WTC11 (cell line): ENCODE data around the gene TLNRD1. TPM values are rescaled to one million over a fixed set of nuclear protein-coding genes. Genes with fewer than 3 reads are reported as not detected.

ENCODE experiments used
- ATAC-seq: fragments of 200-7000 bp; cut with Tn5 transposase; 2 replicates; pipeline ENCODE4 v1.10.0; 2021; ENCODE audit warnings: mild to moderate bottlenecking, moderate library complexity
- CTCF ChIA-PET: fragments of 300-600 bp; sonication (Branson Sonifier 250); formaldehyde crosslinking; loops from one replicate; lab custom pipeline; 2021; ENCODE audit warnings: antibody characterized with exemption; lab: Charles Lee
- POLR2A ChIA-PET: fragments of 350-600 bp; sonication (Branson Sonifier 250); formaldehyde crosslinking; loops from one replicate; lab custom pipeline; 2021; ENCODE audit warnings: antibody characterized with exemption; lab: Charles Lee
- DNase-seq: peaks from one replicate; pipeline ENCODE4 v3.0.0; 2021; ENCODE audit warnings: low spot score
- H3K27ac Mint-ChIP-seq: 2 replicates; pipeline ENCODE4 v1.8.0; 2021; ENCODE audit warnings: mixed read lengths
- H3K27me3 Mint-ChIP-seq: 2 replicates; pipeline ENCODE4 v1.8.0; 2021; ENCODE audit warnings: low read depth, mild to moderate bottlenecking, moderate library complexity, mixed read lengths
- H3K36me3 Mint-ChIP-seq: 2 replicates; pipeline ENCODE4 v1.8.0; 2021; ENCODE audit warnings: mixed read lengths
- H3K4me1 Mint-ChIP-seq: 2 replicates; pipeline ENCODE4 v1.8.0; 2022; ENCODE audit warnings: mixed read lengths
- H3K4me3 Mint-ChIP-seq: 2 replicates; pipeline ENCODE4 v1.8.0; 2021; ENCODE audit warnings: mild to moderate bottlenecking, moderate library complexity, mixed read lengths
- H3K9me3 Mint-ChIP-seq: 2 replicates; pipeline ENCODE4 v1.8.0; 2021; ENCODE audit warnings: mixed read lengths
- ATF2 ChIP-seq: sonication (generic); formaldehyde crosslinking; IDR thresholded peaks from 2 replicates; pipeline ENCODE4 v1.8.1; 2022; ENCODE audit warnings: low read depth, missing genetic modification reagents, borderline replicate concordance
- CDX4 ChIP-seq: fragments of 250-450 bp; sonication (Bioruptor Pico); IDR thresholded peaks from 2 replicates; pipeline ENCODE4 v1.9.0; 2021; ENCODE audit warnings: moderate library complexity, mild to moderate bottlenecking, inconsistent platforms, borderline replicate concordance
- ELF4 ChIP-seq: sonication (generic); formaldehyde crosslinking; IDR thresholded peaks from 2 replicates; pipeline ENCODE4 v1.8.1; 2022; ENCODE audit warnings: low read depth, mild to moderate bottlenecking, moderate library complexity, missing genetic modification reagents
- EMX1 ChIP-seq: fragments of 250-450 bp; sonication (Bioruptor Pico); IDR thresholded peaks from 2 replicates; pipeline ENCODE4 v1.8.0; 2021; ENCODE audit warnings: mild to moderate bottlenecking
- ESRRA ChIP-seq: sonication (generic); formaldehyde crosslinking; IDR thresholded peaks from 2 replicates; pipeline ENCODE4 v1.8.1; 2022; ENCODE audit warnings: mild to moderate bottlenecking, missing genetic modification reagents, borderline replicate concordance
- GABPB1 ChIP-seq: sonication (generic); formaldehyde crosslinking; IDR thresholded peaks from 2 replicates; pipeline ENCODE4 v1.8.1; 2023; ENCODE audit warnings: mild to moderate bottlenecking, missing genetic modification reagents
- GTF2I ChIP-seq: fragments of 250-450 bp; sonication (Bioruptor Pico); conservative IDR thresholded peaks from 2 replicates; pipeline ENCODE4 v1.4.0; 2021; ENCODE audit warnings: mild to moderate bottlenecking
- IRF1 ChIP-seq: sonication (generic); formaldehyde crosslinking; IDR thresholded peaks from 2 replicates; pipeline ENCODE4 v1.8.0; 2023; ENCODE audit warnings: missing genetic modification reagents
- JUN ChIP-seq: sonication (generic); formaldehyde crosslinking; IDR thresholded peaks from 2 replicates; pipeline ENCODE4 v1.8.0; 2023; ENCODE audit warnings: mild to moderate bottlenecking, missing genetic modification reagents
- MXD4 ChIP-seq: fragments of 250-450 bp; sonication (Bioruptor Pico); IDR thresholded peaks from 2 replicates; pipeline ENCODE4 v1.8.0; 2021; ENCODE audit warnings: mild to moderate bottlenecking, moderate library complexity, borderline replicate concordance
- NR1H2 ChIP-seq: sonication (generic); formaldehyde crosslinking; IDR thresholded peaks from 2 replicates; pipeline ENCODE4 v1.9.0; 2021; ENCODE audit warnings: mild to moderate bottlenecking, moderate library complexity, missing genetic modification reagents
- NR2C2 ChIP-seq: sonication (generic); formaldehyde crosslinking; IDR thresholded peaks from 2 replicates; pipeline ENCODE4 v1.8.0; 2022; ENCODE audit warnings: mild to moderate bottlenecking, missing genetic modification reagents
- TCF7 ChIP-seq: sonication (generic); formaldehyde crosslinking; IDR thresholded peaks from 2 replicates; pipeline ENCODE4 v1.8.0; 2022; ENCODE audit warnings: mild to moderate bottlenecking, low read depth, missing genetic modification reagents, moderate library complexity
- TEAD4 ChIP-seq: sonication (generic); formaldehyde crosslinking; IDR thresholded peaks from 2 replicates; pipeline ENCODE4 v1.8.0; 2022; ENCODE audit warnings: mild to moderate bottlenecking, missing genetic modification reagents
- ZNF416 ChIP-seq: fragments of 250-450 bp; sonication (Bioruptor Pico); IDR thresholded peaks from 2 replicates; pipeline ENCODE4 v1.9.0; 2021; ENCODE audit warnings: mild to moderate bottlenecking, inconsistent platforms
- ZNF425 ChIP-seq: fragments of 250-450 bp; sonication (Bioruptor Pico); conservative IDR thresholded peaks from 2 replicates; pipeline ENCODE4 v1.9.0; 2021; ENCODE audit warnings: mild to moderate bottlenecking
- ZNF671 ChIP-seq: fragments of 250-450 bp; sonication (Bioruptor Pico); IDR thresholded peaks from 2 replicates; pipeline ENCODE4 v1.8.0; 2021; ENCODE audit warnings: mild to moderate bottlenecking
- total RNA-seq: library from RNA; stranded (reverse); gene quantifications from 3 replicates; pipeline ENCODE4 v1.2.3, GENCODE V29; 2021
- TF ChIP-seq, protein P1 (sequence below): sonication (generic); formaldehyde crosslinking; IDR thresholded peaks from 2 replicates; pipeline ENCODE4 v1.8.1; 2023; ENCODE audit warnings: mild to moderate bottlenecking, missing genetic modification reagents
- TF ChIP-seq, protein P2 (sequence below): sonication (generic); formaldehyde crosslinking; conservative IDR thresholded peaks from 2 replicates; pipeline ENCODE4 v1.8.1; 2022; ENCODE audit warnings: mild to moderate bottlenecking, missing genetic modification reagents

Gene TLNRD1
- total RNA-seq, 1 experiment from 2014 or later = 26.7 TPM

DNA sequence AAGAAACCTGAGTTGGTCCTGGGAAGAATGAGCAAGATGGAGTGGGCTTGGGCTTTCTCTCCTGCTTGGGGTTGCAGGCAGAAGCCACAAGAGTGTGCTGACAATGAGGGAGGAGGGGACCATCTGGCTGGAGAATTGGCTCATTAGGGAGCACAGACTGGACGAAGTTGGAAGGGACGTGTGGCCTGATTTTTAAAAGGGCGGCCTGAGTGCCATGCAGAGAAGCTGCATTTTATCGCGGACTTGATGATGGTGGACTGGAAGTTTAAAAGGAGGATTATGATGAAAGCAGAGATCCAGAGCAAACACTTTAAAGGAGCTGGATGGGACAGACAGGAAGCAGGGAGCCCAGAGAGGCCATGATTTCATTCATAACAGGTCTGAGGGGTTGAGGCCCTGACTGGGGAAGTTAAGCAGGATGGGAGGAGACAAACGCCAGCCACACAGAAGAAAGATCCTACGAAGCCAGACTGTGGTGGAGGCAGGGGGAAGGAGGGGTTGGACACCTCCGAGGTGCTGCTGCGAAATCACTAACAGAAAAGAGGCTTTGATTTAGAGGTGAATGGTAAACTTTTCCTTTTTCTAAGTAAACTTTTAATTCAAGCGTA lies 23.6 kb downstream of the TLNRD1 start (continued):
- TF ChIP-seq CDX4 (no peak), ZNF416 (CRISPR knock-in tag) (no peak), JUN (CRISPR knock-in tag) (no peak)

DNA sequence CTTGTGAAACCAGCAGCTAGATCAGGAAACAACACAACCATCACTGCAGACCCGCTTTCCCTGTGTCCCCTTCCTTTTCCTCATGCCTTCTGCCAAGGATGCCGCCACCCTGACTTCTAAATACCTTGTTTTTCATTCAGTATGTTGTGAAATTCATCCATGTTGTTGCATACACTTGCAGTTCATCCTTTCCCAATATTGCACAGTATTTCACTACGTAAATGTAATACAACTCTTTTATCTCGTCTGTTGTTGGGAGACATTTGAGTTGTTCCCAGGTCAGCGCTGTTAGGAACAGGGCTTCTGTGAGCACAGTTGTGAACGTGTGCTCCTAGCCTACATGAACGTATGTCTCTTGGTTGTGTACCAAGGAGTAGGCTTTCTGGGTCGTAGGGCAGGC lies 24.2 kb downstream of the TLNRD1 start:
- POLR2A ChIA-PET = no interaction called here
- TF ChIP-seq, protein P1, sequence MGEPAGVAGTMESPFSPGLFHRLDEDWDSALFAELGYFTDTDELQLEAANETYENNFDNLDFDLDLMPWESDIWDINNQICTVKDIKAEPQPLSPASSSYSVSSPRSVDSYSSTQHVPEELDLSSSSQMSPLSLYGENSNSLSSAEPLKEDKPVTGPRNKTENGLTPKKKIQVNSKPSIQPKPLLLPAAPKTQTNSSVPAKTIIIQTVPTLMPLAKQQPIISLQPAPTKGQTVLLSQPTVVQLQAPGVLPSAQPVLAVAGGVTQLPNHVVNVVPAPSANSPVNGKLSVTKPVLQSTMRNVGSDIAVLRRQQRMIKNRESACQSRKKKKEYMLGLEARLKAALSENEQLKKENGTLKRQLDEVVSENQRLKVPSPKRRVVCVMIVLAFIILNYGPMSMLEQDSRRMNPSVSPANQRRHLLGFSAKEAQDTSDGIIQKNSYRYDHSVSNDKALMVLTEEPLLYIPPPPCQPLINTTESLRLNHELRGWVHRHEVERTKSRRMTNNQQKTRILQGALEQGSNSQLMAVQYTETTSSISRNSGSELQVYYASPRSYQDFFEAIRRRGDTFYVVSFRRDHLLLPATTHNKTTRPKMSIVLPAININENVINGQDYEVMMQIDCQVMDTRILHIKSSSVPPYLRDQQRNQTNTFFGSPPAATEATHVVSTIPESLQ (CRISPR knock-in tag) = no peak
- no peak for TF ChIP-seq ZNF416 (CRISPR knock-in tag)
- TF ChIP-seq GABPB1 = no peak
- TF ChIP-seq ZNF671 (CRISPR knock-in tag) = no peak
- TF ChIP-seq NR1H2 (CRISPR knock-in tag) = no peak
- TF ChIP-seq TEAD4 = no peak
- TF ChIP-seq NR2C2 = no peak
- TF ChIP-seq ELF4 (CRISPR knock-in tag) = no peak
- TF ChIP-seq ZNF425 (CRISPR knock-in tag) = no peak
- TF ChIP-seq, protein P2, sequence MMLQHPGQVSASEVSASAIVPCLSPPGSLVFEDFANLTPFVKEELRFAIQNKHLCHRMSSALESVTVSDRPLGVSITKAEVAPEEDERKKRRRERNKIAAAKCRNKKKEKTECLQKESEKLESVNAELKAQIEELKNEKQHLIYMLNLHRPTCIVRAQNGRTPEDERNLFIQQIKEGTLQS (CRISPR knock-in tag) = no peak
- no peak for TF ChIP-seq TCF7 (CRISPR knock-in tag)
- no peak for TF ChIP-seq ESRRA (CRISPR knock-in tag)
- TF ChIP-seq ATF2 (CRISPR knock-in tag) = no peak
- TF ChIP-seq MXD4 (CRISPR knock-in tag) = no peak
- no peak for TF ChIP-seq EMX1 (CRISPR knock-in tag)
- no peak for TF ChIP-seq IRF1 (CRISPR knock-in tag)
- no peak for TF ChIP-seq GTF2I (CRISPR knock-in tag)
- TF ChIP-seq, all 79 proteins: peak for 0
- Mint-ChIP-seq H3K9me3 (peaks cover 10% of the 10 kb centered on the region), H3K27me3 (no peaks in the 10 kb centered on the region; the same call in 1 of the 2 replicates), H3K27ac (no peak overlapping the region), H3K36me3 (peaks cover 6% of the 10 kb centered on the region), H3K4me1 (peaks cover 31% of the 10 kb centered on the region), H3K4me3 (no peak overlapping the region)
- DNase-seq (no peak), ATAC-seq (no peak)
- CTCF ChIA-PET = interaction anchor here (1.5 kb wide), 1 partner anchor 55 kb away, joined by 3 read pairs; no protein-coding TSS in a partner anchor
